Mesendoderm (in vitro differentiated cells): ENCODE results near the gene PTH2.

Experiments
- DNase-seq: peaks from one replicate; pipeline ENCODE4 v3.0.0; 2013
- H2AK5ac ChIP-seq: 2 replicates; pipeline ENCODE4 v1.6.1; 2013; ENCODE audit warnings: low read length, inconsistent platforms
- H2BK120ac ChIP-seq: 2 replicates; pipeline ENCODE4 v1.6.1; 2013; ENCODE audit warnings: low read depth, mild to moderate bottlenecking, low read length, moderate library complexity, mixed read lengths
- H2BK15ac ChIP-seq: replicated peaks from 2 replicates; pipeline ENCODE4 v1.6.1; 2013; ENCODE audit warnings: low read depth, mild to moderate bottlenecking, moderate library complexity
- H2BK5ac ChIP-seq: 2 replicates; pipeline ENCODE4 v1.6.1; 2013; ENCODE audit warnings: low read length, inconsistent platforms
- H3K18ac ChIP-seq: 2 replicates; pipeline ENCODE4 v1.6.1; 2013; ENCODE audit warnings: mild to moderate bottlenecking, low read length, mixed read lengths
- H3K23ac ChIP-seq: one replicate; pipeline ENCODE4 v1.6.1; 2013; ENCODE audit warnings: low read length
- H3K27ac ChIP-seq: 2 replicates; pipeline ENCODE4 v1.5.1; 2013; ENCODE audit warnings: low read depth, mild to moderate bottlenecking, inconsistent platforms, low read length, moderate library complexity
- H3K27me3 ChIP-seq: 2 replicates; pipeline ENCODE4 v1.6.1; 2013; ENCODE audit warnings: low read length, control low read depth, mild to moderate bottlenecking, inconsistent platforms; ENCODE audit not compliant: insufficient read depth, poor library complexity
- H3K36me3 ChIP-seq: 2 replicates; pipeline ENCODE4 v1.6.1; 2013; ENCODE audit warnings: low read length, inconsistent platforms; ENCODE audit not compliant: control insufficient read depth, insufficient read depth
- H3K4ac ChIP-seq: one replicate; pipeline ENCODE4 v1.6.1; 2013; ENCODE audit warnings: low read depth, mild to moderate bottlenecking, low read length, moderate library complexity
- H3K4me1 ChIP-seq: 2 replicates; pipeline ENCODE4 v1.6.1; 2013; ENCODE audit warnings: low read depth, low read length, inconsistent platforms; ENCODE audit not compliant: control insufficient read depth
- H3K4me2 ChIP-seq: 2 replicates; pipeline ENCODE4 v1.6.1; 2013; ENCODE audit warnings: low read length
- H3K4me3 ChIP-seq: 2 replicates; pipeline ENCODE4 v1.5.1; 2013; ENCODE audit warnings: mild to moderate bottlenecking, low read length
- H3K56ac ChIP-seq: one replicate; pipeline ENCODE4 v1.6.1; 2013; ENCODE audit warnings: low read length
- H3K79me1 ChIP-seq: 2 replicates; pipeline ENCODE4 v1.6.1; 2013; ENCODE audit warnings: low read length, inconsistent platforms
- H3K79me2 ChIP-seq: 2 replicates; pipeline ENCODE4 v1.6.1; 2013; ENCODE audit warnings: mild to moderate bottlenecking, low read length; ENCODE audit not compliant: control insufficient read depth, insufficient read depth
- H3K9ac ChIP-seq: 2 replicates; pipeline ENCODE4 v1.6.1; 2013; ENCODE audit warnings: low read length, inconsistent platforms
- H4K5ac ChIP-seq: one replicate; pipeline ENCODE4 v1.6.1; 2013; ENCODE audit warnings: low read length
- H4K8ac ChIP-seq: one replicate; pipeline ENCODE4 v1.6.1; 2013; ENCODE audit warnings: low read depth, mild to moderate bottlenecking, control low read depth, low read length, moderate library complexity
- WGBS: extraction: QIAGEN DNeasy Blood & Tissue Kit; methylation state at CpG from one replicate; pipeline ENCODE4 v1.1.7; 2013; ENCODE audit warnings: low lambda C conversion rate, missing lambda C conversion rate; ENCODE audit not compliant: insufficient coverage; ENCODE audit errors: extremely low coverage; 5-methylcytosine and 5-hydroxymethylcytosine counted together

The PTH2 gene

GRCh38 chr19:49437231-49437630 lies 14.0 kb upstream of the PTH2 start:
- peaks cover 2% of the 10 kb centered on the region for H3K4me1 ChIP-seq
- H3K79me1 ChIP-seq, result no peaks in the 10 kb centered on the region
- H3K4ac ChIP-seq, result no peak overlapping the region
- no peak overlapping the region for H3K9ac ChIP-seq
- no peak overlapping the region for H2BK15ac ChIP-seq
- H3K23ac ChIP-seq, result no peak overlapping the region
- H2BK120ac ChIP-seq, result no peak overlapping the region
- no peak overlapping the region for H2BK5ac ChIP-seq
- H3K56ac ChIP-seq, result no peak overlapping the region
- no peak overlapping the region for H3K4me3 ChIP-seq
- no peak overlapping the region for H4K5ac ChIP-seq
- H3K27me3 ChIP-seq, result peaks cover 40% of the 10 kb centered on the region
- H3K18ac ChIP-seq, result no peak overlapping the region
- DNase-seq, result no peak
- H4K8ac ChIP-seq, result no peak overlapping the region
- no CpG with 5 or more reads among the region's 8 CpGs for WGBS
- H3K27ac ChIP-seq, result no peak overlapping the region
- H2AK5ac ChIP-seq, result no peak overlapping the region
- no peaks in the 10 kb centered on the region for H3K79me2 ChIP-seq
- H3K36me3 ChIP-seq, result no peaks in the 10 kb centered on the region
- no peak overlapping the region for H3K4me2 ChIP-seq

- no peaks in the 10 kb centered on the region for H3K4me1 ChIP-seq
- H3K4me3 ChIP-seq, result no peak overlapping the region
- peaks cover 34% of the 10 kb centered on the region for H3K27me3 ChIP-seq
- no peak overlapping the region for H4K8ac ChIP-seq
- no peaks in the 10 kb centered on the region for H3K36me3 ChIP-seq
- no peak overlapping the region for H2BK15ac ChIP-seq
- H4K5ac ChIP-seq, result no peak overlapping the region
- H3K23ac ChIP-seq, result no peak overlapping the region
- H3K4me2 ChIP-seq, result peak overlapping the region; percentile 31
- no peaks in the 10 kb centered on the region for H3K79me1 ChIP-seq
- peak; percentile 89 for DNase-seq
- H2BK120ac ChIP-seq, result no peak overlapping the region
- H3K27ac ChIP-seq, result no peak overlapping the region
- no peak overlapping the region for H2AK5ac ChIP-seq
- H2BK5ac ChIP-seq, result no peak overlapping the region
- no peaks in the 10 kb centered on the region for H3K79me2 ChIP-seq
- no CpG with 5 or more reads among the region's 42 CpGs for WGBS
- no peak overlapping the region for H3K9ac ChIP-seq
- H3K4ac ChIP-seq, result no peak overlapping the region
- H3K56ac ChIP-seq, result no peak overlapping the region
- H3K18ac ChIP-seq, result no peak overlapping the region
These were observed 13.3 kb upstream of the PTH2 start for GRCh38 chr19:49436381-49437017.

GRCh38 chr19:49435670-49436069 lies 12.4 kb upstream of the PTH2 start:
- Histone ChIP-seq H2BK15ac (no peak overlapping the region), H3K79me2 (no peaks in the 10 kb centered on the region), H3K79me1 (no peaks in the 10 kb centered on the region), H3K23ac (no peak overlapping the region), H2BK120ac (no peak overlapping the region), H3K4me2 (no peak overlapping the region), H2BK5ac (no peak overlapping the region), H3K18ac (no peak overlapping the region), H3K9ac (no peak overlapping the region), H3K4me1 (no peaks in the 10 kb centered on the region), H3K56ac (no peak overlapping the region), H3K36me3 (no peaks in the 10 kb centered on the region), H4K5ac (no peak overlapping the region), H3K27me3 (peaks cover 29% of the 10 kb centered on the region), H3K4ac (no peak overlapping the region), H3K4me3 (no peak overlapping the region), H4K8ac (no peak overlapping the region), H3K27ac (no peak overlapping the region), H2AK5ac (no peak overlapping the region)
- no peak for DNase-seq
- no CpG with 5 or more reads among the region's 10 CpGs for WGBS

GRCh38 chr19:49434907-49435583 lies 11.8 kb upstream of the PTH2 start:
- H4K5ac ChIP-seq, result no peak overlapping the region
- H3K23ac ChIP-seq, result no peak overlapping the region
- H3K56ac ChIP-seq, result no peak overlapping the region
- H2BK5ac ChIP-seq, result no peak overlapping the region
- no peak overlapping the region for H3K4me2 ChIP-seq
- no peak overlapping the region for H3K4ac ChIP-seq
- H3K18ac ChIP-seq, result no peak overlapping the region
- no peak overlapping the region for H2BK15ac ChIP-seq
- no peaks in the 10 kb centered on the region for H3K4me1 ChIP-seq
- H2BK120ac ChIP-seq, result no peak overlapping the region
- H3K9ac ChIP-seq, result no peak overlapping the region
- H2AK5ac ChIP-seq, result no peak overlapping the region
- H3K4me3 ChIP-seq, result no peak overlapping the region
- peaks cover 23% of the 10 kb centered on the region for H3K27me3 ChIP-seq
- no CpG with 5 or more reads among the region's 18 CpGs for whole genome bisulfite sequencing
- no peaks in the 10 kb centered on the region for H3K79me2 ChIP-seq
- no peak overlapping the region for H3K27ac ChIP-seq
- no peaks in the 10 kb centered on the region for H3K79me1 ChIP-seq
- no peaks in the 10 kb centered on the region for H3K36me3 ChIP-seq
- no peak for DNase-seq
- no peak overlapping the region for H4K8ac ChIP-seq

GRCh38 chr19:49433240-49433901 lies 10.1 kb upstream of the PTH2 start:
- no CpG with 5 or more reads among the region's 31 CpGs for WGBS
- Histone ChIP-seq H2AK5ac (no peak overlapping the region), H4K5ac (no peak overlapping the region), H3K27me3 (peaks cover 12% of the 10 kb centered on the region), H3K36me3 (no peaks in the 10 kb centered on the region), H3K79me1 (no peaks in the 10 kb centered on the region), H3K56ac (no peak overlapping the region), H3K4me1 (no peaks in the 10 kb centered on the region), H3K79me2 (no peaks in the 10 kb centered on the region), H3K27ac (no peak overlapping the region), H2BK120ac (no peak overlapping the region), H2BK5ac (no peak overlapping the region), H2BK15ac (no peak overlapping the region), H3K4me3 (no peak overlapping the region), H3K18ac (no peak overlapping the region), H4K8ac (no peak overlapping the region), H3K9ac (no peak overlapping the region), H3K23ac (no peak overlapping the region), H3K4ac (no peak overlapping the region), H3K4me2 (no peak overlapping the region)
- no peak for DNase-seq
